22Rv1 (cell line): Measurements from ENCODE around the gene CGB5.

Experiments
- CTCF ChIP-seq: fragments of 450-650 bp; IDR thresholded peaks from 2 replicates; pipeline ENCODE4 v1.5.1; 2017; ENCODE audit warnings: mild to moderate bottlenecking
- ZFX ChIP-seq: fragments of 450-650 bp; IDR thresholded peaks from 2 replicates; pipeline ENCODE4 v1.6.1; 2017; ENCODE audit warnings: antibody characterized with exemption, borderline replicate concordance

- no peak for TF ChIP-seq CTCF
- TF ChIP-seq ZFX, result no peak
Measured at GRCh38 chr19:49067554-49067953, 23.9 kb downstream of the CGB5 start.
